HG02759 (cell line): ENCODE data around the gene FHL2.

Experiments used
- ATAC-seq: cut with Tn5 transposase; IDR thresholded peaks from one replicate; pipeline ENCODE4 v1.9.1; 2021; ENCODE audit warnings: mild to moderate bottlenecking, moderate library complexity; ENCODE audit not compliant: unreplicated experiment

The FHL2 gene

DNA sequence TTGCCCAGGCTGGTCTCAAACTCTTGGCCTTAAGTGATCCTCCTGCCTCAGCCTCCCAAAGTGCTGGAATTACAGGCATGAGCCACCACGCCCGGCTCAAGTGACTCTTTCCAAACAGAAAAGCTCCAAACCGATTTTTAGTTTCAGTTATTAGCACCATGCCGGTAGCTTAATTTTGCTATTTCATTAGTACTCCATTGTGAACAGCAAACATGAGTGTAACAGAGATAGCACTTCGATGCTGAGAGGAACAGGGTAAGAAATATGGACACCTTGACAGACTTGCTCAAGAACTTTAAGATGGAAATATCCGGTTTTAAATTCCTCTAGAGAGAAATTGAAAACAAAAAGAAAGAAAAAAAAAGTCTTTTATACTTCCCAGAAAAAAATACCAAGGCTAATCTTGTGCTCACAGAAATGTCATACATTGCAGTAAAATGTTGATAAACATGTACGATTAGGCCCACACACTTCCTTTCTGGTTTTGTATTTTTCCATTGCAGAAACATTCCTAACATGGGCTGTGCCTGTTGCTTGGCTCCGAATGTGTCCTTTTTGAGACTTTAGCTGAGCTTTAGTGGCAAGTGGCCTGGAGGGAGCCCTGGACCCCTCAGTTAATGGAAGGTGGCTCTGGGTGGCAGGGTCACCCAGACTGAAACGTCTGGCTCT is 18.3 kb downstream of the FHL2 start:
- ATAC-seq = no peak

DNA sequence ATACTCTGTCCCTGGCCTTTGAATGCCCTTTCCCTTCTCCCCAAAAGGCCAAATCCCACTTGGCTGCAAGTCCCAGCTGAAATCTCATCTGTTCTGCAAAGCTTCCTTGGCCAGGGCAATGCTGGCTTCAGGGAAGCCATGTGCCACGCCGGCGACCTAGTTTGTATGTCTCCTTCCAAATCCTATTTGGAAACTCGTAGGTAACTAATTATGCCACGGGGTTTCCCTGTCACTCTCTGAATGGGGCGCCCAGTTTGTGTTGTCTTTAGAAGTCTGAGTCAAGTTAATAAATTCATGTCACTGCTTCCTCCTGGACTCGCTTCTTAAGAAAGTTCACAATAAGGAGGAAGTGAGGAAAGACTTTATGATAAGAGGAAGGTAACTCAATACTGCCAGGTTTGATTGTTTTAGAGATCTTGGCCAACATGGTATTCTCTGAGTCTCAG is 19.1 kb downstream of the FHL2 start:
- ATAC-seq = no peak

- ATAC-seq = no peak
Observed at GRCh38 chr2:105378921-105379383, 19.9 kb downstream of the FHL2 start.

- no peak for ATAC-seq
Observed at GRCh38 chr2:105378276-105378840, 20.5 kb downstream of the FHL2 start.

GRCh38 chr2:105377871-105378270 is 21.0 kb downstream of the FHL2 start:
- ATAC-seq = no peak

DNA sequence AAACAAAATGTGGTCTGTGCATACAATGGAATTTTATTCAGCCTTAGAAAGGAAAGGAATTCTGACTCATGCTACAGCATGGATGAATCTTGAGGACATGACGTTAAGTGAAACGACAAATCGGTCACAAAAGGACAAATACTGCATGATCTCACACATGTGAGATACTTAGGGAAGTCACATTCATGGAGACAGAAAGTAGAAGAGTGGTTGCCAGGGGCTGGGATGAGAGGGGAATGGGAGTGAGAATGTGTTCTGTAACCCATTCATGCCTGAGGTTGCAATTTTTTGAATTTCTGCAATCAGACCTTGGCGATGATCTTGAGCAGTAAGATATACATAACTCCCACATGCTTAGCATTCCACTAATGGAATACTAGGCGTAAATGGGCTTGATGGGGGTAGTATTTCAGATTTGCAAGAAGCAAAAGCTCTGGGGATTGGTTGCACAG is 22.0 kb downstream of the FHL2 start:
- ATAC-seq = no peak

GRCh38 chr2:105376010-105376409 is 22.8 kb downstream of the FHL2 start:
- ATAC-seq = no peak

DNA sequence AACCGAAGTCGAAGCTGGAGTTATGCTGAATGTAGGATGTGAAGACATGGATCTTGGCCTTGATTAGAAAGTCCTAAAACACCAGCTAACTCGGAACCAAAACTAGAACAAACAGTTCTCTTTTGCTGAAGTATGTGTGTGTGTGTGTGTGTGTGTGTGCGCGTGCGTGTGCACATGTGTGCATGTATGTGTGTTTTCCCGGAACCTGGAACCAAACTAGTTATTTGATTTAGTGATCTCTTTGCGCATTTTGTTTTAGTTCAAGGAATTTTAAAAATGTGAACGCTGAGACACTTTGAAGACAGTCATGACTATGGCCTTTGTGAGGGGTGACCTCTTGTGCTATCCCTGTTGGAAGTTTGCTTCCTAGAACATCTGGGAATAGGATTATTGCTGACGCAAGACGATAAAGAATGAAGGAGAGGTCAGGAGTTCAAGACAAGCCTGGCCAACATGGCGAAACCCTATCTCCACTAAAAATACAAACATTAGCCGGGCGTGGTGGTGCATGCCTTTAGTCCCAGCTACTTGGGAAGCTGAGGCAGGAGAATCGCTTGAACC is 23.8 kb downstream of the FHL2 start:
- no peak for ATAC-seq

DNA sequence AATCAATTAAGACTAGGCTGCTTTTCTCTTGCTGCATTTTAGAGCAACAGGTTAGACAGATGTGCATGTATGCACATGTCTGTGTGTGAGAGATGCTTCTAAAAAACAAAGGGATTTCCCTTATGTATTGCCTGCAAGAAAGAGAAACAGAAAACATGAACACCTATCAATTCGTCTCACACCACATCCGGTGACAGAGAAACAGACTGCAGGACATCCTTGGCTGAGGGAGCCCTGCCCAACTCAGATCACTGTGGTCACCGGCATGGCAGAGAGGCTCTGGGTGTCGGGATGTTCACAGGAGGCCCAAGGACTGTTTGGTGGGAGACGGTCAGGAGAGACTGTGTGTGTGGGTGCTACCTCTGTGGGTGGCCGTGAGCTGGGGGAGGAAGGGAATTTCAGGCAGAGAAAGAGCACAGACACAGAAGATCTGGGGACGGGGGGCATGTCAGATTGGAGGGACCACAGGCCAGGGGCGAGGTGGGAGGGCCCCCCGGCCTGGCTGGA is 24.9 kb downstream of the FHL2 start:
- peak; percentile 68 for ATAC-seq

GRCh38 chr2:105373344-105373781 is 25.5 kb downstream of the FHL2 start:
- ATAC-seq = peak; percentile 5

- no peak for ATAC-seq
Observed at GRCh38 chr2:105371810-105372209, 27.0 kb downstream of the FHL2 start.

DNA sequence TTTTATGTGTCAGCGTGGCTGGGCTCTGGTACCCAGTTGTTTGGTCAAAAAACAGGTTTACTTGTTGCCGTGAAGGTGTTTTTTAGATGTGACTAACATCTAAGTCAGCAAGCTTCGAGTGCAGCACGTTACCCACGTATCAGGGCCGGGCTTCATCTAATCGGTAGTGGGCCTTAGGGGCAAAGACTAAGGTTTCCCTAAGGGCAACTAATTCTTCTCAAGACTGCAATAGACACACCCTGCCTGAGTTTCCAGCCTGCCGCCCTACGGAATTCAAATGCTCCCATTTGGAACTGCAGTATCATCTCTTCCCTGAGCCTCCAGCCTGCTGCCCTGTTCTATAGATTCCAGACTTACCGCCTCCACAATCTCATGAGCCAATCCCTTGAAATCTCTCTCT is 27.7 kb downstream of the FHL2 start:
- no peak for ATAC-seq

- peak; percentile 94 for ATAC-seq
Observed at GRCh38 chr2:105369777-105370690, 28.8 kb downstream of the FHL2 start.

GRCh38 chr2:105368759-105369408 is 30.0 kb downstream of the FHL2 start:
- no peak for ATAC-seq

DNA sequence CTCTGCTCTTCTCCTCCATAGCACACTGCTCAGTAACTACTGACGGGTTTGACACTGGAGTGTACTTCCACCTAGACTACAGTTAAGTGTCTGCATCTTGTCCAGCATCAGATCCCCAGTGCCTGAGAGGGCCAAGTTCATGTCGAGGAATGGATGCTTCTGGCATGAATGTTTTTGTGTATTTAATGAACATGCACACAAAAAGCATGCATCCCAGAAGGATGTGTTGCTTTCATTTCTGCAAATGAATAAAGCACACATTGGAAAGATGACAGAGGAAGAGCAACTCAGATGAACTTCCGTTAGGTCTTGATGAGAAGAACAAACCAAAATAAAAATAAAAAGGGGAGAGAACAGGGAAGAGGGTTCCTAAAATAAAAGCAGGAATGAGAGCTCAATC is 33.6 kb downstream of the FHL2 start:
- no peak for ATAC-seq

DNA sequence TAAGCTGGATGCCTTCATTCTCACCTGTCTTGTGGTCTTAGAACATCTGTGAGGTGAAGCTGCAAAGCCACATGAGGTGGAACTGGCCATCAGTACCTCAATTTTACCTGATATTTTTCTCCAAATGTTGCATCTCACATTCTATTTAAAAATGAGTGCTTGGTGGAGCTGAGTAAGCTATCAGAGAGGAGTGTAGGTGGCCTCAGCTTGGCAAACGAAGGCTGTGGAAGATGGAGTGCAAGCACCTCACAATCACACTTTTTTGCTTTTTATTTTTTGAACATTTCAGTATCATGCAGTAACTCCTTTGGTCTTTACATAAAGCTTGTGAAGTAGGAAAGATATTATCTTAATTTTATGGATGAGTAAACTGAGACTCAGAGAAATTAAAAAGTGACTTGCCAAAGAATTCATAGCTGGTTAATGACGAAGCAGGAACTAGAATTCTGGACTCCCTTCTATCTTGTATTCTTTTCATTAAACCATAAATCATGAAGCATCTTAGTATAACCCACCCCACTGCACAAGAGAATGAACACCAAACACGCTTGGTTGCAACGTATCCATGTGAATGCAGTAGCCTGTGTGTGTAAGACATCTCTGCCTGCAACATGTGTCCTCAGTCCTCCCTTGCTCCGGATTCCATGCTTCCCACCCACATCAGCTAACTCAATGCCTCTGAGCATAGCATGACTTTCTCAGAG is 34.3 kb downstream of the FHL2 start:
- ATAC-seq = no peak

DNA sequence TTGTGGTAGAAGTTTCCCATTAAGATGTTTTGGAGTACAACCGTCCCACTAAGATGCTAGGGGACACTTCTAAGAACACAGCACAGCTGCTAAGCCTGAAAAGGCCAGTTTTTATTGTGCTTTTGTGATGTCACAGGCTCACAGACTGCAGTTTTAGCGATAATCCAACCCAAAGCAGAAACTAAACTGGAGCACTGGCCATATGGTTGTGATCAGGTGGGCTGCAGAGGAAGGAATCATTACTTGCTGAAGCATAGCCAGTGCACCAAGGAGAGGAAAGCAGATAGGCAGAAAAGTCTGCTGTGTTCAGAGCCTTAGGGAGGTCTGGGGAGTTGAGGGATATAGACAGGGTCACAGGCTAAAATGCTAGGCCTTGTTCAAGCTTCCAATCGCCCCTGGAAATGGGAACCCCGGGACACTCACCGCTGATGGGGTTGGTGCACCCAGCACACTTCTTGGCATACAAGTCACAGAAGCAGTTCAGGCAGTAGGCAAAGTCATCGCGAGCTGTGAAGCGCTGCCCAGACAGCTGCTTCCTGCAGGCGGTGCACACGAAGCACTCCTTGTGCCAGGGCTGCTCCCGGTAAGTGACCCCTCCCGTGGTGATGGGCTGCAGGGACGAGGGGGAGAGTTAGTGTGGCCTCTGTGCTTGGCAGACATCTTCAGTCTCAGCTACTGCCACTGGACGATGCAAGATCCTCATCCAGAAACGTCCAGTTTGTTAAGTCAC is 35.8 kb downstream of the FHL2 start:
- no peak for ATAC-seq

GRCh38 chr2:105361102-105361889 is 37.6 kb downstream of the FHL2 start:
- no peak for ATAC-seq
